Right ventricle myocardium inferior (tissue), 1 donor: ENCODE data around the gene HPGD. TPM values are rescaled to one million over a fixed set of nuclear protein-coding genes. Genes with fewer than 3 reads are reported as not detected.
"Not testable (repeated sequence)": the region's sequence is repeated elsewhere in the genome, so short reads cannot be mapped to it uniquely, and the experiment has no call there.

Source experiments
- ATAC-seq: fragments of 200-7000 bp; cut with Tn5 transposase; one replicate; pipeline ENCODE4 v1.9.1; 2020; ENCODE audit warnings: mild to moderate bottlenecking, moderate library complexity
- DNase-seq: peaks from one replicate; pipeline ENCODE4 v3.0.0; 2021; ENCODE audit errors: missing footprints
- intact Hi-C: fragments of 100-400 bp; cut with DNase I; formaldehyde crosslinking; loops from one replicate; pipeline ENCODE4 v1.11.0; 2022
- total RNA-seq: library from RNA; stranded (reverse); fragmentation: NEBNext Ultra II Directional; extraction: Animal tissue kit (Norgen Biotek cat#: 25700); gene quantifications from one replicate; pipeline ENCODE4 v1.2.1, GENCODE V29; 2021
- donor health status: DM: no; HTN: yes; CAD: no; lungs with severe emphysema.

Gene HPGD
- total RNA-seq, 1 donor from 2014 or later = 1.1 TPM

DNA sequence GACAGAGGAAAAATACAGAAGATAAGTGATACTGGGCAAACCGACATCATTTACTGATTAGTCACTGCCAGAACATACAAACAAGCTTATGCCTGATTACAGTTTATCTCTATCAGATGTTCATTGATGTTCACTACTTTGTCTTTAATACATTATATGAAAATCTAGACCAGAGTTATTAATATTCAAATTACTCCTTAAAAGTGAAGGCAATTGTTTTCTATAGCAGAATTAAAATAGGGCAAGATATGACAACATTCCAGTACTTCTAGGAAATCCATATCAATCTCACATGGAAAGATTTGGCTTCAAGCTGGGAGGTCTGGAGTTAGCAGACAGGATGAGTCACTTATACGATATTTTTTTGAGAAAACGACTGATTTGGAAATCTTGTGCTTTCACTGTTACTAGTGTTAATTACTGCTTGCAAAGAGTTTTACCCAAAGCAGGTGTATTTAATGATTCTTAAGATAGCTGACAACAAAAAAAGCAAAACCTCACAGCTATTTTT is 31.8 kb downstream of the HPGD start:
- DNase-seq (no peak), ATAC-seq (no peak)
- intact Hi-C loops = no loop called here

- intact Hi-C loops, ATAC-seq: not testable (repeated sequence)
- peak; percentile 7 for DNase-seq
These were observed 33.9 kb downstream of the HPGD start for GRCh38 chr4:174488368-174488767.

DNA sequence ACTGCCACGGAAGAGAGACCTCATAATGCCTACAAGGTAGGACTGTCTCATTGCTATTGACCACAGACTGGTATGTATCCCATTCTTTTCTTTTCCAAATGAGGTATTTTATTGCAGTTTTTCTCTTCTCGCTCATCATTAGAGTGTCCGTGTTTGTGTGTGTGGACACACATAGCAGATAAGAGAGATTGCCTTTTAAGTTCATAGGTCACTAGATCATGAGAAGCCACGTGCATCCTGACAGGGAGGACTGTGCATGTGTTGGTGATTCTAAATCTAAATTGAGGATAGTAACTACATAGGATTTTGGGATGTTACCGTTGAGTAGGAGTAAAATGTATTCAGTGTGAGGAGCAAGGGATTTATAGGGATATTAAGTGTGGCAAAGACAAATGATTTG is 37.3 kb downstream of the HPGD start:
- intact Hi-C loops = no loop called here
- ATAC-seq = no peak
- DNase-seq = no peak

DNA sequence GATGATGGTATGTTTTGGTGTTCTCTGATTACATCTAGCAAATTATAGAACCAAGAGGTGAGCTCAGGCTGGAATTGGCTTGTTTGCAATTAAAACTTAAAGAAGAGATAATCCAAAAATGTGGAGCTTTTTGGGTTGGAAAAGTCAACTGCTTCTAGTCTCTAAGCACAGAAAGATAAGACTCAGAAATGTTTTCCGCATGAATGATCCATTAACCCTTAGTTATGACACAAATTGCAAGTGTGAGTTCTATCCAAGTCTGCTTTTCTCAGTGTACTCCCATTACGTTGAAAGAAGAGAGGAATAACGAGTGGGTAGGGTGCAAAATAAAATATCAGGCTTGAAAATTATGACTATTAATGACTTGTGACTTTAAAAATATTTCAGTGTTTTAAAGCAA is 38.5 kb downstream of the HPGD start:
- no peak for ATAC-seq
- intact Hi-C loops = no loop called here

DNA sequence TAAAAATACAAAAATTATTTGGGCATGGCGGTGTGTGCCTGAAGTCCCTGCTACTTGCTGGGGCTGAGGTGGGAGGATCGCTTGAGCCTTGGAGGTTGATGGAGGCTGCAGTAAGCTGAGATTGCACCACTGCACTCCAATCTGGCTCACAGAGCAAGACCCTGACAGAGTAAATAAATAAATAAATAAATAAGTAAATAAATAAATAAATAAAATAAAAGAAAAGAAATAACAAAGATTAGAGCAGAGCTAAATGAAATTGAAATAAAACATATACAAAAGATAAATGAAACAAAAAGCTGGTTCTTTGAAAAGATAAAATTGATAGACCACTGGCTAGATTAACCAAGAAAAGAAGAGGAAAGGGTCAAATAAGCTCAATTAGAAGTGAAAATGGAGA is 43.1 kb downstream of the HPGD start:
- no peak for ATAC-seq
- intact Hi-C loops = no loop called here
- DNase-seq = no peak

More for the DNA sequence above, 38.5 kb downstream of the HPGD start:
- no peak for DNase-seq

- intact Hi-C loops = no loop called here
These were observed 46.8 kb downstream of the HPGD start for GRCh38 chr4:174475528-174475927.

DNA sequence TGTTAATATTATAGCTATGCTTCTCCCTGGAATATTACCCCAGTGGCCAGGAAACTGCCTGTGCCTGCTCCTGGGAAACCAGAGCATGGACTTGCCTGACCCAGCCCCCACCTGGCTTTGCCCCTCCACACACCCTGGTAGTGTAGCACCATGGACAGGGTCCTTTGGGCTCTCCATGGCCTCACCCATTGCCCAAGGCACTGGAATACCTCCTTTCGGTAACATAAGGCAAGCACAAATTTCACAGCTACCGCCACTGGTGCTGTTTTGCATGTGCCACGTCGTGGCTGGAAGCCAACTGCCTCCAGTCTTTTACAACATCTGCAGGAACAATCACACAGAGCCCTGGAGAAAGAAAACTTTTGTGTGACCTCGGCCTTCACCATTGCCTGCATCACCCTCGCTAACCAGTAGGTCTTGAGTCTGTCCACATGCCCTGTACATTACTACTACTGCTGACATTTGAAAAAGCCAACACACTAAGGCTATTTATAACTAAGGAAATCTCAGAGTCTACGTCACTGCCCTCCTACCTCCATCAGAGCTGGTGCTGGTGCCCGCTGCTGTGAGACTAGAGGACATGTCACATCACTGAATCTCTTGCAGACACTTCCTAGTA is 47.7 kb downstream of the HPGD start:
- no peak for DNase-seq
- intact Hi-C loops = no loop called here
- ATAC-seq = no peak

More at GRCh38 chr4:174475528-174475927, 46.8 kb downstream of the HPGD start:
- DNase-seq (no peak), ATAC-seq (no peak)

DNA sequence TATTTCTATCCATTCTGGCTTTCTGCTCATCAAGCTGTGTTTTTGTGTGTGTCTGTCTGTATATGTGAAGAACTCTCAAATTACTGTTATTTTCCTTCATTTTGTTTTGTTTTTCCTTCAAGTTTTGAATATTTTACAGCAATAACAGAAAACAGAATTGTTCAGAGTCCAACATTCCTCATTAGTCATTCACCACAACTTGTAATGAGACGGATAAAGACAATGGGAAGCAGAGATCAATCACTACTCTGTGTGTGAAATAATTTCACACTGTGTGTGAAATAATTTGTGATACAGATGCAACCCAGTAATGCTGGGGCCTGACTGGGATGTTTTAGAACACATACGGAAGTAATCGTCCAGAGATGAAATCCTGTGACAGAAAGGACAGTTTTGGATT is 55.2 kb downstream of the HPGD start:
- ATAC-seq = no peak
- intact Hi-C loops = no loop called here
- no peak for DNase-seq

DNA sequence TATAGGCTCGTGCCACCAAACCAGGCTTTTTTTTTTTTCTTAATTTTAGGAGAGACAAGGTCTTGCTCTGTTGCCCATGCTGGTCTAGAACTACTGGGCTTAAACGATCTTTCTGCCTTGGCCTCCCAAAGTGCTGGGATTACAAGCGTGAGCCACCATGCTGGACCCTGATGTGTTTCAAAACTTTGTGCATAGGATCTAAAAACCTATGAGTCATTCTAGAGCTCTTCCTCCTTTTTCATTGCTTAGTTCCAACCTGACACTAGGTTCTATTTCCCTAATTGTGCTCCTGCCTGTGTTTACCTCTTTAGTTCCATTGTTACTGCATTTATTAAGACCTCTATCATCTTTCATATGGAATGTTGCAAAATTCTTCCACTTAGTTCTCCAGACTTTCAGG is 57.3 kb downstream of the HPGD start:
- DNase-seq (no peak), ATAC-seq (no peak)
- intact Hi-C loops = no loop called here

DNA sequence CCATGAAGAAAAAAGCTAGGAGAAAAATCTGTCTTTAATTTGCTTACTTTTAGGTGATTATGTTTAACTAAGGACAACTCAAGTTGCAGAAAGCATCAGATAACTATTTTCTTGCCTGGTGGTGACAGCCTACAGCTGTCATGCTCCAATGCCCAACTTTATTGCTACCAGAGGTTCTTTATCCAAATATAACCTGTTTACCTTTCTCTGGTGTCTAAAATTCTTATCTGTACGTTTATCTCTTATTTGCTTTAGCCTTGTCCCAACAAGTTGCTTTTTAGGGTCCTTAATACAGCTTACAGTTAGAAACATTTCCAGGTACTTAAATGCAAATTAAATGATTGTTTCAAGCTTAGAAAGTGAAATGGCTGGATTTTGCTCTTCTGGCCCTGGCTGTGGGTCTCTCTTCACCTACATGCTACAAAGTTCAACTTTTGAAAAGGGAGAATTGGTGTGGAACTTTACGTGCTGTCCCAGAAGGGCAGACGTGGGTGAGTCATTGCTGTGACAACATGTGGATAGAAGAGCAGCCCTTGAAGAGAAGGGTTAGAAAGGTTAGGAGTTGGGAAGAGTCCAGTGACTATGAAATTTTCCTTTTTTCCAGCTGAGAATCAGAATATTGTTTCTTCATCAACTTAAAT is 60.7 kb downstream of the HPGD start:
- DNase-seq = no peak
- intact Hi-C loops = no loop called here
- no peak for ATAC-seq

DNA sequence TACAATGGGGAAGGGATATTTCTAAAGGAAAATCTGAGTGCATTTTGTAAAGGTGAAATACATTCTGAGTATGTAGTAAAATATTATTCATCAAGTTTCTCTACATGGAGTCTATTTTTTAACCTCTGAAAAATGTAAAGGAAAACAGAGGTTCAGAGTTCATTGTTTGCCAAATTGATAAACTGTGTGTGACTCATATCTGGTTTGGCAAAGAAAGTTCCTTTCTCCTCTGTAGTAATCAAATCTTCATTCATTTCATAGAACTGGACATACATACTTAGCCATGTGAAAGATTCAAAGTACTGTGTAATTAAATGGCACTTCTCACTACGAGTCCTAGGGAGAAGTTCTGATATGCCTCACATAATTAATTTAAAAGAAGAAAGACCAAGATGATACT is 61.6 kb downstream of the HPGD start:
- ATAC-seq = no peak
- no peak for DNase-seq
- intact Hi-C loops = no loop called here

- ATAC-seq = no peak
- DNase-seq = no peak
- intact Hi-C loops = no loop called here
These were observed 64.8 kb downstream of the HPGD start for GRCh38 chr4:174457468-174457867.

GRCh38 chr4:174454815-174455473 is 67.3 kb downstream of the HPGD start:
- ATAC-seq = no peak
- intact Hi-C loops = no loop called here
- no peak for DNase-seq

DNA sequence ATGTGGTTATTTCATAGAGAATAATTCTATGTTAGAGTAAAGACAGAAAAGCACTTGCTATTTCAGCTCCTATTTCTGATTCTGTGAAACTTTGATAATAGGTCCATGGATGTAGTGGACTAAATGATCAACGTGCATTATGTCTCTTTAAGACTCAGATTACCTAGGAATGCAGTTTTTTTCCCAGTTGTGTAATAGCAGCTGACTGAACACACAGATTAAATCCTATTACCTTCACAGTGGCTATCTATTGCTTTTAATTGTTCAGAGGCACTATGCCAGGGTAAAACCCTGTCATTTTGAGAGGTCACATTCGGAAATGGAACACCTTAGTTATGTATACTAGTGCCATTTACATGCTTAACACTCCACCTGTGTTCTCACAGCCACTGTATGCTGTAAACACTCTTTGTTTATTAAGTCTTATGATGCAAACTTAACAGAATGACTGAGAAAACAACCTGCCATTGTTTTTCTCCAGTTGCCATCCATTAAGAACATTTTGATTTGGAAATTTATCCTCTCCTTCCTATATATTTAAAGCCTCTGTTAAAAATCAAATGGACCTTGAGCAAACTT is 70.5 kb downstream of the HPGD start:
- ATAC-seq = no peak
- DNase-seq = no peak
- intact Hi-C loops = no loop called here

DNA sequence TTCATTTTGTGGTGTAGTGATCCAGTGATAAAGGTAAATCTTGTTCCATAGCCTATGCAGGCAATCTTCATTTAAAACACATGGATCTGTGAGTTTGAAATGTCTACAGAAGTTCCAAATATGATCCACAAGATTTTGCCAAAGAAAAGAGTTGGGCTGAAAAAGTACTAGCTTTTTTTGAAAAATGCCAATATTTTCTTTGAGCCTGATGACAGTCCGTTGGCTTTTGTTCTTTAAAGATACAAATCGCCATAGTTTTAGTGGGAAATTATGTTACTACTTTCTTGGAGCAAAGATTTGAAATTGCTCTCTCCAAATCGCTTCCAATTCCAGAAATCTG is 71.5 kb downstream of the HPGD start:
- intact Hi-C loops = no loop called here
- ATAC-seq = no peak

DNA sequence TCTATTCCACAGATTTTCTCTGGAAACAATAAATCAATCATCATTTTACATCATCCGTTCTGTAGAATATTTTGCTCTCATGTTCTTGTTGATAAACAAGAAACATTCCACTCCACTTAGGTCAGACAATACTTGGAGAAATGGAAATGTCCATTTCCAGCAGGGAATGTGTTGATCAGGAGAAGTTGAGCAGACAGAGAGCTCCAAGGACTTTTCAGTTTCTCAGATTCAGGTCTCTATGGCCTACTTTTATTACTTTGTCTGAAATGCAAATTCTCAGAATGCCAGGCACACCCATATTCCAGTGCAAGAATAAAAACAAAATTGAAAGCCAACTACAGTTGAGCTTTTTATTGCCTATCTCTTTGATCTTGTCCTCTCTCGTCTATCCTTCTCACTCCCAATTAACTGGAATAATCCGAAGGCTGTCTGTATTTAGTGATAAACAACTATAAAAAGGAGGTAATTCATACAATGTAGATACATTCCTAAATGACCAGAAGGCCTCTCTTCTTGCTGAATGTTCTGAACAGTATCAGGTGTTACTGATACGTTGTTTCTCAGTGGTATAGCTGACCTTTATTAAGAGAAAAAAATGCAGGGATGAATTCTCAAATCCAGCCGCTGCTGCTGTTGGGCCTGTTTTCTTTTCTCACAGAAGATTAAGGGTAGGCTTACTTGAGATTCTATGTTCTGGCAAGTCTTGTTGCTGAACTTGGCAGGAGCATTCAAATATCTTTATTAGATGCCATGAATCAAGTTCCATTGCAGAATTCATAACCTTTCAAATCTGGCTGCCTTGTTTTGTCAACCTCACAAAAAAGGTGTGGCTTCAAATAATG is 72.1 kb downstream of the HPGD start:
- DNase-seq (no peak), ATAC-seq (no peak)
- intact Hi-C loops = no loop called here

More for the DNA sequence above, 71.5 kb downstream of the HPGD start:
- DNase-seq = no peak

DNA sequence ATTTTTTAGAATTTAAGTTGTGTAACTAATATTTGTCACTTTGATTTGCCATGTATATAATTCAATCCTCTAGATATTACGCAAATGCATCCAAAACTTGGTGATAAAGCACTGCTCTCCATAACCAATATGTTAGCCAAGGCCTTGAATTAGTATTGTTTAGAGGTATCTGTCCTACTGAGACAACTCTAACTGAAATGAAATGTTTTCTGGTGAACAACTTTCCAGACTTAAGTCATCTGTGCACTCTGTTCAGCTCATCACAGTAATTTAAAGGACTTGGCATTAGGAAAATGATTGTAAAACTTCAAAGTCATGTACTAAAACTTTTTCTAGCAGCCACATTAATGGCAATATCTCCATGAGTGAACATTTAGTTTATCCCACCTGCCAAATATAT is 73.1 kb downstream of the HPGD start:
- intact Hi-C loops = no loop called here
- ATAC-seq (no peak), DNase-seq (no peak)

DNA sequence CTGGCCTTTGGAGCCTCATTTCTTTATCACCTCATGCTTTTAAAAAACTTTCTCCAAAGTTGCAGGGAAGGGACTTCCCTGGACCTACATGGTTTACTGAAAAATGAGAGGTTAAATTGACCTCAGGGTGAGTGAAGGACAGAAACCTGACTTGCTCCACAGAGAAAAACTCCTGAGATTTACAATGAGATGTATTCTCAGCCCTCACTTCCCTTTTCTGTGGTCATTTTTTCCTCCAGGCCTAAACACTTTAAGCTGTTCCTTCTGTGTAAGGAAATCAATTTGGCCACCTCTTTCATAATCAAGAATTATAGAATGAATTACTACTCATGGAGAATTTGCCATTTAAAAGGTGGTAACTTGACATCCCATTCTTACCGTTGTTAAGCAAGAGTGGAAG is 77.9 kb downstream of the HPGD start:
- ATAC-seq = no peak
- intact Hi-C loops = no loop called here
- DNase-seq = no peak
